Gastrocnemius medialis (tissue), 4 donors: ENCODE data around the gene SCN9A.

Experiments used
- POLR2A ChIP-seq, 2 donors: fragments of 450-650 bp; IDR thresholded peaks; one replicate each; pipeline ENCODE4 v1.6.1; 2017; ENCODE audit warnings: antibody characterized with exemption in 2 of 2, mild to moderate bottlenecking in 2 of 2, moderate library complexity in 2 of 2
- TF ChIP-seq, protein P1 (sequence below), 5 experiments: fragments of 450-650 bp in 3 of 5; fragments of 200-600 bp in 2 of 5; sonication (generic) in 2 of 5; IDR thresholded peaks in 4 of 5; conservative IDR thresholded peaks in 1 of 5; 1 replicate in 4 of 5; 2 replicates in 1 of 5; pipeline ENCODE4 v1.5.1; 2016 to 2019; ENCODE audit warnings: antibody characterized with exemption in 5 of 5, mild to moderate bottlenecking in 3 of 5, moderate library complexity in 3 of 5

DNA sequence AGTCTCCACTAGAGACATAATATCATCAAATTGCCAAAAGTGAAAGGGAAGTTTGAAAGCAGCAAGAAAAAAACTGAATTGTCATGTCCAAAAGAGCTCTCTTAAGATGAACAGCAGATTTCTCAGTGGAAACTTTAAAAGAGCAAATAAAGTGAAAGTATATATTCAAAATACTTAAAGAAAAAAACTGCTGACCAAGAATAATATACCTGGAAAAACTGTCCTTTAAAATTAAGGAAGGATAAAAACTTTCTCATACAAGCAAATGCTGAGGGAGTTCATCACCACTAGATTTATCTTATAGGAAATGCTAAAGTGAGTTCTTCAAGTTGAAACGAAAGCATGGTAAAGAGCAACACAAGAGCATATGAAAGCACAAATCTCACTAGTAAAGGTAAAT lies 164.7 kb downstream of the SCN9A start:
- TF ChIP-seq, protein P1, sequence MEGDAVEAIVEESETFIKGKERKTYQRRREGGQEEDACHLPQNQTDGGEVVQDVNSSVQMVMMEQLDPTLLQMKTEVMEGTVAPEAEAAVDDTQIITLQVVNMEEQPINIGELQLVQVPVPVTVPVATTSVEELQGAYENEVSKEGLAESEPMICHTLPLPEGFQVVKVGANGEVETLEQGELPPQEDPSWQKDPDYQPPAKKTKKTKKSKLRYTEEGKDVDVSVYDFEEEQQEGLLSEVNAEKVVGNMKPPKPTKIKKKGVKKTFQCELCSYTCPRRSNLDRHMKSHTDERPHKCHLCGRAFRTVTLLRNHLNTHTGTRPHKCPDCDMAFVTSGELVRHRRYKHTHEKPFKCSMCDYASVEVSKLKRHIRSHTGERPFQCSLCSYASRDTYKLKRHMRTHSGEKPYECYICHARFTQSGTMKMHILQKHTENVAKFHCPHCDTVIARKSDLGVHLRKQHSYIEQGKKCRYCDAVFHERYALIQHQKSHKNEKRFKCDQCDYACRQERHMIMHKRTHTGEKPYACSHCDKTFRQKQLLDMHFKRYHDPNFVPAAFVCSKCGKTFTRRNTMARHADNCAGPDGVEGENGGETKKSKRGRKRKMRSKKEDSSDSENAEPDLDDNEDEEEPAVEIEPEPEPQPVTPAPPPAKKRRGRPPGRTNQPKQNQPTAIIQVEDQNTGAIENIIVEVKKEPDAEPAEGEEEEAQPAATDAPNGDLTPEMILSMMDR (IDR thresholded peaks at IDR 0.05 in 4 of 5, conservative IDR thresholded peaks at IDR 0.05 in 1 of 5): no peak
- no peak for TF ChIP-seq POLR2A (IDR thresholded peaks at IDR 0.05)
